ENCODE data around the gene TIGD7.
"Not testable (repeated sequence)": the region's sequence is repeated elsewhere in the genome, so short reads cannot be mapped to it uniquely, and the experiment has no call there.

The TIGD7 gene

GRCh38 chr16:3282103-3282729 is 23.0 kb downstream of the TIGD7 start:
- DNase-seq: peak; percentile 92

DNA sequence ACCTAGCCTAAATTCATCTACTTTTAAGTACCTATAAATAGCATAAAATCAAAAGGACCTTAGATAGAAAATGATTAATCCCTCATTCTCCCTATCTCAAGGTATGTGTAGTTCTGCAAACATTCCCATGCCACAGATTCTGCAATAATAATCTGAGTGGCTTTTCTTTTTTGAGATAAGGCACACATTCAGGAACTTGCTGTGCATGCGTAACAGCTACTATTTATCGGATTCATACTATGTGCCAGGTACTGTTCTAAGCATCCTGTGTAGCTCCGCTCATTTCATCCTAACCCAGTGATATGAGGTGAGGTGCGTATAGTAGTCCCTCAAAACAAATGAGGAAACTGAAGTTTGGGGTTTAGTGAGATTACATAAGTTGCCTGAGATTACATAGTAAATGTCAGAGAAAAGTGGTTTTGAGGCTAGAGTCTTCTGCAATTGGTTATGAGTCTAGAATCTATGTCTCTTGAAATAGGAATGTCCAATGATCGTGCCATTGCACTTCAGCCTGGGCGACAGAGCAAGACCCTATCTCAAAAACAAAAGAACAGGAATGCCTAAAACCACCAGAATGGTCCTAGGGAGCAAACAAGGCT is 23.9 kb downstream of the TIGD7 start:
- DNase-seq: no peak

DNA sequence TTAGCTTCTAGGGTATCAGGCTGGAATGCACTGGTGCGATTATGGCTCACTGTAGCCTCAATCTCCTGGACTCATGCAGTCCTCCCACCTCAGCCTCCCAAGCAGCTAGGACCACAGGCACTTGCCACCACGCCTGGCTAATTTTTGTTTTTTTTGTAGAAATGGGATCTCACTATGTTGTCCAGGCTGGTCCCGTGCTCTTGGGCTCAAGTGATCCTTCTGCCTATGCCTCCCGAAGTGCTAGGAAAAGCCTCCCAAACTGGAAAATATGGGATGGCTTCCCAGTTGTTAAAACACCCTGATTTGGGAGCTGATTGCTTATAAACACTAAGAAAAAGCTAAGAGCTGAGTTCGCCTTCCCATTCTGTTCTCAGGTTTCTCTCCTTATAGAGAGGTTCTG is 28.6 kb downstream of the TIGD7 start:
- no peak for DNase-seq

DNA sequence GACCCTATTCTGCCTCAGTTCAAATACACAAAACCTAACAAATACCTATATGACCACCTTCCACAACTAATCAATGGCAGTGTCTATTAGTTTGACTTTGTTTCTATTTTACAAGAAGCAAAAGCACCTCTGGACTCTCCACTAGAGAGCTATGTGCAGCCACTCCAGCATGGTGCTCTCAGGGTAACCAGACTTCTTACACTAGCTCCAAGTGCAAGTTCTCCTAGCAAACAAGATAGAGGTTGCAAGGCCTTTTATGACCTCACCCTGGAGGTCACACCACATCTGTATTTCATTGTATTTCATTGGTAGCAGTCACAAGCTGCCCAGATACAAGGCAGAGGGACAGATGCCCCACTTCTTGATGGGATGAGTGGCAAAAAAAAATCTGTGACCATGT is 30.3 kb downstream of the TIGD7 start:
- no peak for DNase-seq

- DNase-seq: no peak
These were observed 30.7 kb downstream of the TIGD7 start for GRCh38 chr16:3274490-3274889.

DNA sequence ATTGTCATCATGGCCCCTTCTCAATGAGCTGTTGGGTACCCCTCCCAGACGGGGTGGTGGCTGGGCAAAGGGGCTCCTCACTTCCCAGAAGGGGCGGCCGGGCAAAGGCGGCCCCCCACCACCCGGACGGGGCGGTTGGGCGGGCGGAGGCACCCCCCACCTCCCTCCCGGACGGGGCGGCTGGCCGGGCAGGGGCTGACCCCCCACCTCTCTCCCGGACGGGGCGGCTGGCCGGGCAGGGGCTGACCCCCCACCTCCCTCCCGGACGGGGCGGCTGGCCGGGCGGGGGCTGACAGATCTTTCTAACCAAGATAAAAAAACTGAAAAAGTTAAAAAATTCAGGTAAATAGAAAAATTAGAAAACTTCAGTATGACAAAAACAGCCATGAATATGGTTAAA is 33.9 kb downstream of the TIGD7 start:
- not testable (repeated sequence) for DNase-seq

DNA sequence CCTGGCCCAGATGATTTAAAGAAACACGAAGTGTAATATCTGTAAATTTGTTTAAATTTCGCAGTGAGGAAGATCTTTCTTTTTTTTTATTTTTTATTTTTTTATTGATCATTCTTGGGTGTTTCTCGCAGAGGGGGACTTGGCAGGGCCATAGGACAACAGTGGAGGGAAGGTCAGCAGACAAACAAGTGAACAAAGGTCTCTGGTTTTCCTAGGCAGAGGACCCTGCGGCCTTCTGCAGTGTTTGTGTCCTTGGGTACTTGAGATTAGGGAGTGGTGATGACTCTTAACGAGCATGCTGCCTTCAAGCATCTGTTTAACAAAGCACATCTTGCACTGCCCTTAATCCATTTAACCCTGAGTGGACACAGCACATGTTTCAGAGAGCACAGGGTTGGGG is 34.5 kb downstream of the TIGD7 start:
- DNase-seq: not testable (repeated sequence)

DNA sequence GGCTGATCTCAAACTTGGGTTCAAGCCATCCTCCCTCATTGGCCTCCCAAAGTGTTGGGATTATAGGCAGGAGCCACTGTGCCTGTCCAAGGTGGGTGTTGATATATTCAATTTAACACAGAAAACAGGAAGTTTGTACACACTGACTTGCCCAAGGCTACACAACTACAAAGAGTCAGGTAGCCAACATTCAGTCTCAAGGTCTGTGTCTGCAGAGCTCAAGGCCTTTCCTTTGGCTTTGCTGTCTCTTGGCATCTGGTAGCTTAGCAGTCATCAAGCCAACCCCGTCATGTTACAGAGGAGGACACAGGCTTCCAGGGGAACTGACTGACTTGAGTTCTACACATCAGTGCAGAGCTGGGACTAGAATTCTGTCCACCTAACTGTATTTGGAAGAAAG is 36.9 kb downstream of the TIGD7 start:
- DNase-seq: no peak

DNA sequence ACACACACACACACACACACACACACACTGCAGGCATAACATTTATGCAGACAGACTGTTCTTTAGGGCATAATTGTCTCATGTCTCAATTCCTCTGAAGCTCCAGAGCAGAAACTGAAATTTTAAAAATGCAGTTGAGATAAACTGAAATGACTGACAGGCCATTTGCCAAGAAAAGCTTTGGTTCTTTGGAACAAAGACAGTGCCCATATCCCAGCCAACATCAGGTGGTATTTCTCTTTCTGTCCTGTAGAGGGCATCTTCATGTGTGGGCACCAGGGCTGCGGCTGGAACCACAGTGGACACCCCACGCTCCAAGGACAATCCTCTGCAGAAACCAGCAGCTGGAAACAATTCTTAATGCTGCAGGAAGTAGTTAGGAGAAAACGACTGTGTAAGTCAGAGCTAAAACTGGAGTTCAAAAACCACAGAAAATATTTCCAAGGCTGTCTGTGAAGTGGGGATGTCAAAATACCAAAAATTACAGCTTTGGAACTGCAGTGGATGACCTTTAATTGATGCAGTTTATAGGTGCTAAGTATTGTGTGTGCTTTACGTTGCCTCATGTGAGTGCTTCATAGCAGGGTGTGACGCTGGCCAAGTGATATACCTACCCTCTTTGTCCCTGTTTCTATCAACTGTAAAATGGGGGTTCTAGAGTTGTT is 38.2 kb downstream of the TIGD7 start:
- DNase-seq: peak; percentile 62

- DNase-seq: peak; percentile 98
These were observed 40.8 kb downstream of the TIGD7 start for GRCh38 chr16:3264137-3265036.

DNA sequence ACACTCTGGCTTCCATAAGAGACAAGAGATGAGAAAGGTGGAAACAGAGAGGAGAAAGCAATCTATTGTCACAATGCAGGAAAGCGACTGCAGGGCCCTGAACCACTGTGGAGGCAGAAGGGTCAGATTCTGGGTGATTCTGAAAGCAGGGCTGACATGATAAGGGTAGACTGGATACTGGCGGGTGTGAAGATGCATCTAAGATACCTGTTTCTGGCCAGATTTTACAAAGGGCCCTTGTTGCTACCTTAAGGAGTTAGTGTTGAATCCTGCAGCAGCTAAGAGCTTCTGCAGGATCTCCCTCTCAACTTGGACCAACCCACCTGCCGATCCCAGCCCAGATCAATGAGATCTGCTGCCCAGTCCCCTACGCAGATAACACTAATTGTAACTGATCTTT is 42.7 kb downstream of the TIGD7 start:
- DNase-seq: no peak

- no peak for DNase-seq
These were observed 45.4 kb downstream of the TIGD7 start for GRCh38 chr16:3259836-3260235.

DNA sequence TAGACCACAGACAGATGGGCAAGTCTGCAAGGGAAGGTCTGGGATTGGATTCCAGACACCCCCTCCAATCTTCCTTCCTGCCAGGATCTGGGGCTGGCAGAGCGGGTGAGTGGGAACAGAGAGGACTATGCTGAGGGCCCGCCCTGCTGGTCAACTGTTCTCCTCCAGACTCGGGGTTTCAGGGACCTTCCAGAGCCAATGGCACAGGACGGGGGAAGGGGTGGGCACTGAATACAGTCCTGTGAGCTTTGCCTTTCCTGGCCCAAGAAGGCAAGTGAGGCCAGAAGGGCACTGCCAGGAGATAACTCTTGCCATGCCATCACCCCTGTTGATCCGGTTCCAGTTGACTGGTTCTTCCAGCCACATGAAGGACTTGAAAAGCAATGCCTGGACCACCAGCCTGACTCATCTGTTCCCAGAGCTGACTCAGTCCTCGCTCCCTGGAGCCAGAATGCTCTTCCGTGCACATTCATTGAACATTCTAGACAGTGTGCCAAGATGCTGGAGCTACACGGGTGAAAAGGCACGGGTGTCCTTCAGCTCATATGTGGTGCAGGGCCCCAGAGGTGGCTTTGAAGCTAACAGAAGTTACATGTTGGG is 48.3 kb downstream of the TIGD7 start:
- no peak for DNase-seq

- no peak for DNase-seq
These were observed 48.9 kb downstream of the TIGD7 start, which contains the start of gene MEFV for GRCh38 chr16:3256146-3256865. MEFV (minus strand) TSS chr16:3256633; CDS start chr16:3256587, 46 bp downstream.

- DNase-seq: no peak
These were observed 50.9 kb downstream of the TIGD7 start for GRCh38 chr16:3254309-3254708.

GRCh38 chr16:3252967-3253366 is 52.3 kb downstream of the TIGD7 start:
- peak; percentile 31 for DNase-seq

DNA sequence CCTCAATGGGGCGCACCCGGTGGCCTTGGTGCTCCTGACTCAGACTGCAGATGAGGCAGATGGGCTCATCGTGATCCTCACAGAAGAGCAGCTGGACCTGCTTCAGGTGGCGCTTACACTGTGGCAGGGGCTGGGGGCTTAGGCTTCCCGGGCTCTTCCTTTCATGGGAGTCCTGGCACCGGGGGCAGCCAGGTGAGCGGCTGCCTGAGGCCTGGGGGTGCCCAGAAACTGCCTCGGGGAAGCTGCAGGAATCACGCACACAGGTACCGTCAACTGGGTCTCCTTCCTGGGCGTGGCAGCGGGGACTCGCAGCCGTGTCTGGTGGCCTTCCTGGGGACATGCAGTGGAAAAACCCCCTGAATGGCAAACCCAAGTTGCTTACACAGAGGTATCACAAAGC is 55.8 kb downstream of the TIGD7 start:
- DNase-seq: no peak

DNA sequence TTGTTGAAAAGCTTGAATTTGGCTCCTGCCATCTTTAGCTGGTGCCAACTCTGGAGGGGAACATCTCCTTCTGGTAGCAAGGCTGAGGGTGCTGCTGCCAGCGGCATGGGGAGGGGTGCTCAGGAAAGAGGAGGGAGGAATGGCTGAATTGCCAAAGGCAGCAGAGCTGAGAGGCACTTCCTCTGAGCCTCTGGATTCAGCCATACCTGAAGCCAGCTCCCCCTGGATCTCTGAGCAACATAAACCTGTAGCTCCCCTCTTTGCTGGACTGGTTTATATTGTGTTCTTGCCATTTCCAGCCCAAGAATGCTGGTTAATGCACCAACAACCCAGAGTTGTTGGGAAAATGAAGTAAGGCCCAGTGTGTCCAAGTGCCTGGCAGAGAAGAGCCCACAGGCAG is 56.2 kb downstream of the TIGD7 start:
- DNase-seq: no peak

Measured in OCI-M1 (cell line).